SK-N-SH (cell line): Measurements from ENCODE around the gene IL11. TPM values are rescaled to one million over a fixed set of nuclear protein-coding genes. Genes with fewer than 3 reads are reported as not detected.

ENCODE experiments used
- CTCF ChIA-PET: fragments of 300-600, 350-600 bp; formaldehyde crosslinking; extraction: SDS; loops from one replicate; lab custom pipeline; 2021; lab: Yijun Ruan, JAX
- POLR2A ChIA-PET: fragments of 350-600 bp; sonication (Branson Sonifier 250); formaldehyde crosslinking; extraction: SDS; loops from one replicate; lab custom pipeline; 2020; ENCODE audit warnings: antibody characterized with exemption, inconsistent platforms; lab: Yijun Ruan, JAX
- DNase-seq: peaks from one replicate; pipeline ENCODE4 v3.0.0; 2012
- H2AFZ ChIP-seq: fragments of 200-600 bp; sonication (generic); 2 replicates; pipeline ENCODE4 v1.8.1; 2016; ENCODE audit warnings: antibody characterized with exemption, mild to moderate bottlenecking, low read depth
- H3F3A ChIP-seq: fragments of 200-600 bp; sonication (generic); replicated peaks from 2 replicates; pipeline ENCODE3; 2016; ENCODE audit warnings: antibody characterized with exemption, mild to moderate bottlenecking; ENCODE audit not compliant: insufficient read depth
- H3K27ac ChIP-seq, 2 experiments: fragments of 200-500 bp in 1 of 2; fragments of 200-600 bp in 1 of 2; sonication (Bioruptor generic) in 1 of 2; sonication (generic), shearing (Covaris generic) in 1 of 2; 2 replicates each; pipeline versions ENCODE4 v1.5.1 to v1.6.1; 2014 to 2016; ENCODE audit warnings: low read depth in 2 of 2, inconsistent platforms in 1 of 2, low read length in 1 of 2, mild to moderate bottlenecking in 1 of 2, mixed read lengths in 1 of 2
- H3K27me3 ChIP-seq: fragments of 200-600 bp; sonication (generic), shearing (Covaris generic); 2 replicates; pipeline ENCODE4 v1.6.1; 2016; ENCODE audit warnings: mixed run types; ENCODE audit not compliant: insufficient read depth
- H3K36me3 ChIP-seq, 2 experiments: fragments of 200-500 bp in 1 of 2; fragments of 200-600 bp in 1 of 2; sonication (Bioruptor generic) in 1 of 2; sonication (generic) in 1 of 2; replicated peaks in 1 of 2; 2 replicates each; pipeline versions ENCODE3 to v1.5.1; 2014 to 2016; ENCODE audit warnings: low read length in 1 of 2, mild to moderate bottlenecking in 1 of 2; ENCODE audit not compliant: insufficient read depth in 2 of 2, control insufficient read depth in 1 of 2
- H3K4me1 ChIP-seq, 2 experiments: fragments of 200-500 bp in 1 of 2; fragments of 200-600 bp in 1 of 2; sonication (Bioruptor generic) in 1 of 2; sonication (generic), shearing (Covaris generic) in 1 of 2; 2 replicates each; pipeline versions ENCODE4 v1.5.1 to v1.6.1; 2014 to 2016; ENCODE audit warnings: low read depth in 1 of 2, low read length in 1 of 2, mixed run types in 1 of 2; ENCODE audit not compliant: insufficient read depth in 2 of 2, control insufficient read depth in 1 of 2
- H3K4me2 ChIP-seq: fragments of 200-600 bp; sonication (generic), shearing (Covaris generic); 2 replicates; pipeline ENCODE4 v1.6.1; 2017; ENCODE audit warnings: mixed run types
- H3K4me3 ChIP-seq, 2 experiments: fragments of 200-500 bp in 1 of 2; fragments of 200-600 bp in 1 of 2; sonication (Bioruptor generic) in 1 of 2; sonication (generic), shearing (Covaris generic) in 1 of 2; 2 replicates each; pipeline versions ENCODE4 v1.5.1 to v1.8.1; 2014 to 2016; ENCODE audit warnings: low read depth in 2 of 2, inconsistent platforms in 1 of 2, low read length in 1 of 2, mild to moderate bottlenecking in 1 of 2, mixed read lengths in 1 of 2, moderate library complexity in 1 of 2
- H3K79me2 ChIP-seq: fragments of 200-600 bp; sonication (generic); 2 replicates; pipeline ENCODE4 v1.8.1; 2017; ENCODE audit warnings: mild to moderate bottlenecking; ENCODE audit not compliant: insufficient read depth
- H3K9ac ChIP-seq: fragments of 200-600 bp; sonication (generic); 2 replicates; pipeline ENCODE4 v1.6.1; 2017; ENCODE audit warnings: mixed run types
- H3K9me2 ChIP-seq: fragments of 200-600 bp; sonication (generic); 2 replicates; pipeline ENCODE4 v1.6.1; 2017; ENCODE audit warnings: mixed run types
- H3K9me3 ChIP-seq: fragments of 200-600 bp; sonication (generic); 2 replicates; pipeline ENCODE4 v1.6.1; 2017; ENCODE audit warnings: mixed run types, mild to moderate bottlenecking, moderate library complexity
- H4K20me1 ChIP-seq: fragments of 200-600 bp; sonication (generic); 2 replicates; pipeline ENCODE4 v1.6.1; 2017; ENCODE audit warnings: mild to moderate bottlenecking, mixed run types; ENCODE audit not compliant: insufficient read depth
- CHD2 ChIP-seq: fragments of 150-350 bp; IDR thresholded peaks from 2 replicates; pipeline ENCODE4 v1.6.1; 2018; ENCODE audit warnings: low read length; ENCODE audit not compliant: partially characterized antibody
- EP300 ChIP-seq, 2 experiments: IDR thresholded peaks; 2 replicates each; pipeline versions ENCODE4 v1.4.0 to v1.6.1; 2012; ENCODE audit warnings: borderline replicate concordance in 1 of 2, low read depth in 1 of 2, low read length in 1 of 2
- EZH2phosphoT487 ChIP-seq: fragments of 200-600 bp; sonication (generic); IDR thresholded peaks from 2 replicates; pipeline ENCODE4 v1.6.1; 2017; ENCODE audit warnings: low read depth, mixed run types, mild to moderate bottlenecking, antibody characterized with exemption, moderate library complexity, borderline replicate concordance
- GABPA ChIP-seq: IDR thresholded peaks from 2 replicates; pipeline ENCODE4 v1.4.0; 2012; ENCODE audit warnings: low read depth, mild to moderate bottlenecking
- JUND ChIP-seq: IDR thresholded peaks from 2 replicates; pipeline ENCODE4 v1.4.0; 2012
- NFIC ChIP-seq: IDR thresholded peaks from 2 replicates; pipeline ENCODE4 v1.4.0; 2012; ENCODE audit warnings: borderline replicate concordance
- RCOR1 ChIP-seq: fragments of 150-350 bp; IDR thresholded peaks from 2 replicates; pipeline ENCODE4 v1.6.1; 2017; ENCODE audit warnings: antibody characterized with exemption, low read length
- SIN3A ChIP-seq: IDR thresholded peaks from 2 replicates; pipeline ENCODE4 v1.6.1; 2012; ENCODE audit warnings: low read depth, mild to moderate bottlenecking, low read length, moderate library complexity, borderline replicate concordance
- YY1 ChIP-seq: IDR thresholded peaks from 2 replicates; pipeline ENCODE4 v1.4.0; 2012; ENCODE audit warnings: low read depth, mild to moderate bottlenecking
- WGBS: methylation state at CpG from one replicate; pipeline ENCODE4 v1.1.6; 2017; ENCODE audit warnings: low lambda C conversion rate; 5-methylcytosine and 5-hydroxymethylcytosine counted together
- polyA plus RNA-seq, 3 experiments: library from polyadenylated mRNA; depleted of rRNA; stranded (reverse); fragments of >200 nt; gene quantifications; 2 replicates each; pipeline ENCODE4 v1.2.3, GENCODE V29; 2012
- TF ChIP-seq, protein P1 (sequence below): fragments of 150-350 bp; IDR thresholded peaks from 2 replicates; pipeline ENCODE4 v1.6.1; 2016; ENCODE audit warnings: mild to moderate bottlenecking, low read depth, low read length
- TF ChIP-seq, protein P2 (sequence below): IDR thresholded peaks from 2 replicates; pipeline ENCODE4 v1.4.0; 2012; ENCODE audit warnings: low read depth, borderline replicate concordance
- TF ChIP-seq, protein P3 (sequence below): IDR thresholded peaks from 2 replicates; pipeline ENCODE4 v1.4.0; 2012; ENCODE audit warnings: low read depth, borderline replicate concordance

IL11 gene
- polyA plus RNA-seq, 1 of the 3 experiments (the other 2 are of a cell fraction) = 13.2 TPM

DNA sequence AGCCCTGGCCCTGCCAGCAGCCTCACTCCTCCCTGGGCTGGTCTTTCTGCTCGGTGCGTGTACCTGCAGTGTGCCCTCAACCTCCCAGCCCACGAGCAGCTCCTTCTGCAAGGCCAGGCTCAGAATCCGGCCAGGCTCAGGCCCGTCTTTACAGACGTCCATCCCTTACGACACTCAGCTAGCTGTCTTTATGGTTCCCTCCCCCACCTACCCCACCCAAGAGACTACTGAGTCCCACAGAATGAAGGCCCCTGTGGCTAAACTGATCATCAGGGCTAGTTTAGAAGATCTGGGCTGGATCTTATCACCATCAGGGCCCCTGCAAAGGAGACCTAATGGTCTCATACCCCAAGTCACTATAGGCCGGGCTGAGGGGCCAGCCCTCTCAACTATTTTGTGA is 55.9 kb downstream of the IL11 start:
- Histone ChIP-seq H3K4me3 (no peak overlapping the region), H3K79me2 (no peaks in the 10 kb centered on the region), H3K9me3 (no peaks in the 10 kb centered on the region), H3K9ac (no peak overlapping the region), H3F3A (no peaks in the 10 kb centered on the region), H3K9me2 (no peaks in the 10 kb centered on the region)
- CTCF ChIA-PET = interaction anchor here (7.7 kb wide), 1 partner anchor 12 kb away, joined by 46 read pairs; no protein-coding TSS in a partner anchor
- TF ChIP-seq EZH2phosphoT487 (no peak), SIN3A (no peak), GABPA (no peak), RCOR1 (no peak), NFIC (no peak), CHD2 (no peak), EP300 (IDR thresholded peaks at IDR 0.05; ENCODE audit: borderline replicate concordance in 1 of 2, low read depth in 1 of 2, low read length in 1 of 2) (no peak), JUND (no peak), YY1 (no peak)
- TF ChIP-seq, protein P1, sequence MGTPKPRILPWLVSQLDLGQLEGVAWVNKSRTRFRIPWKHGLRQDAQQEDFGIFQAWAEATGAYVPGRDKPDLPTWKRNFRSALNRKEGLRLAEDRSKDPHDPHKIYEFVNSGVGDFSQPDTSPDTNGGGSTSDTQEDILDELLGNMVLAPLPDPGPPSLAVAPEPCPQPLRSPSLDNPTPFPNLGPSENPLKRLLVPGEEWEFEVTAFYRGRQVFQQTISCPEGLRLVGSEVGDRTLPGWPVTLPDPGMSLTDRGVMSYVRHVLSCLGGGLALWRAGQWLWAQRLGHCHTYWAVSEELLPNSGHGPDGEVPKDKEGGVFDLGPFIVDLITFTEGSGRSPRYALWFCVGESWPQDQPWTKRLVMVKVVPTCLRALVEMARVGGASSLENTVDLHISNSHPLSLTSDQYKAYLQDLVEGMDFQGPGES = no peak
- TF ChIP-seq, protein P2, sequence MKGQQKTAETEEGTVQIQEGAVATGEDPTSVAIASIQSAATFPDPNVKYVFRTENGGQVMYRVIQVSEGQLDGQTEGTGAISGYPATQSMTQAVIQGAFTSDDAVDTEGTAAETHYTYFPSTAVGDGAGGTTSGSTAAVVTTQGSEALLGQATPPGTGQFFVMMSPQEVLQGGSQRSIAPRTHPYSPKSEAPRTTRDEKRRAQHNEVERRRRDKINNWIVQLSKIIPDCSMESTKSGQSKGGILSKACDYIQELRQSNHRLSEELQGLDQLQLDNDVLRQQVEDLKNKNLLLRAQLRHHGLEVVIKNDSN = no peak
- TF ChIP-seq, protein P3, sequence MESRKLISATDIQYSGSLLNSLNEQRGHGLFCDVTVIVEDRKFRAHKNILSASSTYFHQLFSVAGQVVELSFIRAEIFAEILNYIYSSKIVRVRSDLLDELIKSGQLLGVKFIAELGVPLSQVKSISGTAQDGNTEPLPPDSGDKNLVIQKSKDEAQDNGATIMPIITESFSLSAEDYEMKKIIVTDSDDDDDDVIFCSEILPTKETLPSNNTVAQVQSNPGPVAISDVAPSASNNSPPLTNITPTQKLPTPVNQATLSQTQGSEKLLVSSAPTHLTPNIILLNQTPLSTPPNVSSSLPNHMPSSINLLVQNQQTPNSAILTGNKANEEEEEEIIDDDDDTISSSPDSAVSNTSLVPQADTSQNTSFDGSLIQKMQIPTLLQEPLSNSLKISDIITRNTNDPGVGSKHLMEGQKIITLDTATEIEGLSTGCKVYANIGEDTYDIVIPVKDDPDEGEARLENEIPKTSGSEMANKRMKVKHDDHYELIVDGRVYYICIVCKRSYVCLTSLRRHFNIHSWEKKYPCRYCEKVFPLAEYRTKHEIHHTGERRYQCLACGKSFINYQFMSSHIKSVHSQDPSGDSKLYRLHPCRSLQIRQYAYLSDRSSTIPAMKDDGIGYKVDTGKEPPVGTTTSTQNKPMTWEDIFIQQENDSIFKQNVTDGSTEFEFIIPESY = no peak
- TF ChIP-seq, all 33 proteins: peak for 0
- WGBS = 86% methylated on average over 8 of the region's 8 CpGs
- no peaks in the 10 kb centered on the region for H3K4me1 ChIP-seq
- no peaks in the 10 kb centered on the region for H4K20me1 ChIP-seq
- no peak overlapping the region for H3K4me2 ChIP-seq
- peaks cover 1 to 4% of the 10 kb centered on the region in 2 experiments for H3K36me3 ChIP-seq
- DNase-seq = peak; percentile 19
- no peak overlapping the region for H3K27ac ChIP-seq
- H2AFZ ChIP-seq = no peak overlapping the region
- H3K27me3 ChIP-seq = no peaks in the 10 kb centered on the region
- POLR2A ChIA-PET = no interaction called here

Other genes with a start within 250 kb of the IL11 start
- gene TNNT1, start 221.3 kb downstream of the IL11 start, polyA plus RNA-seq (2012; rRNA removed) = 27.1 and 39.5 TPM in 2 replicates
- gene TNNI3, start 212.7 kb downstream of the IL11 start, polyA plus RNA-seq (2012; rRNA removed) = 9.1 and 11.4 TPM in 2 replicates
- 2.4 and 2.5 TPM in 2 replicates for gene DNAAF3, start 203.8 kb downstream of the IL11 start, polyA plus RNA-seq (2012; rRNA removed)
- gene SYT5, start 190.2 kb downstream of the IL11 start, polyA plus RNA-seq (2012; rRNA removed) = 0.21 and 0.39 TPM in 2 replicates
- gene PTPRH, start 161.0 kb downstream of the IL11 start, polyA plus RNA-seq (2012; rRNA removed) = 0.86 and 1.1 TPM in 2 replicates
- gene TMEM86B, start 141.7 kb downstream of the IL11 start, polyA plus RNA-seq (2012; rRNA removed) = 2.0 and 3.0 TPM in 2 replicates
- 44.9 and 47.8 TPM in 2 replicates for gene PPP6R1, start 111.4 kb downstream of the IL11 start, polyA plus RNA-seq (2012; rRNA removed)
- gene HSPBP1, start 90.4 kb downstream of the IL11 start, polyA plus RNA-seq (2012; rRNA removed) = 51.7 and 55.4 TPM in 2 replicates
- 32.2 and 49.7 TPM in 2 replicates for gene BRSK1, start 86.5 kb downstream of the IL11 start, polyA plus RNA-seq (2012; rRNA removed)
- not detected in 2 replicates for gene TMEM150B, start 45.1 kb downstream of the IL11 start, polyA plus RNA-seq (2012; rRNA removed)
- gene KMT5C, start 30.6 kb downstream of the IL11 start, polyA plus RNA-seq (2012; rRNA removed) = 14.0 and 14.4 TPM in 2 replicates
- 0.58 and 0.74 TPM in 2 replicates for gene COX6B2, start 15.7 kb downstream of the IL11 start, polyA plus RNA-seq (2012; rRNA removed)
- not detected in 2 replicates for gene GARIN5B, start 7.2 kb downstream of the IL11 start, polyA plus RNA-seq (2012; rRNA removed)
- 0.77 and 0.91 TPM in 2 replicates for gene TMEM190, start 6.4 kb upstream of the IL11 start, polyA plus RNA-seq (2012; rRNA removed)
- 0.08 and 0.12 TPM in 2 replicates for gene TMEM238, start 13.8 kb upstream of the IL11 start, polyA plus RNA-seq (2012; rRNA removed)
- gene RPL28, start 15.5 kb upstream of the IL11 start, polyA plus RNA-seq (2012; rRNA removed) = 2,297 and 2,368 TPM in 2 replicates
- gene UBE2S, start 37.3 kb upstream of the IL11 start, polyA plus RNA-seq (2012; rRNA removed) = 84.7 and 133 TPM in 2 replicates
- gene SHISA7, start 72.8 kb upstream of the IL11 start, polyA plus RNA-seq (2012; rRNA removed) = 0.02 TPM in 1 of 2 replicates, not detected in the other
- gene ISOC2, start 91.2 kb upstream of the IL11 start, polyA plus RNA-seq (2012; rRNA removed) = 60.9 and 65.4 TPM in 2 replicates
- not detected in 2 replicates for gene C19orf85, start 94.3 kb upstream of the IL11 start, polyA plus RNA-seq (2012; rRNA removed)
- gene ZNF628, start 106.2 kb upstream of the IL11 start, polyA plus RNA-seq (2012; rRNA removed) = 0.73 and 1.6 TPM in 2 replicates
- gene NAT14, start 114.7 kb upstream of the IL11 start, polyA plus RNA-seq (2012; rRNA removed) = 84.4 and 89.9 TPM in 2 replicates
- gene SSC5D, start 118.0 kb upstream of the IL11 start, polyA plus RNA-seq (2012; rRNA removed) = 2.6 and 4.9 TPM in 2 replicates
- 0.20 and 0.28 TPM in 2 replicates for gene SBK2, start 166.7 kb upstream of the IL11 start, polyA plus RNA-seq (2012; rRNA removed)
- 0.03 and 0.05 TPM in 2 replicates for gene SBK3, start 175.1 kb upstream of the IL11 start, polyA plus RNA-seq (2012; rRNA removed)
- 3.5 and 5.9 TPM in 2 replicates for gene ZNF579, start 210.4 kb upstream of the IL11 start, polyA plus RNA-seq (2012; rRNA removed)
- gene FIZ1, start 229.1 kb upstream of the IL11 start, polyA plus RNA-seq (2012; rRNA removed) = 5.2 and 5.7 TPM in 2 replicates
- gene ZNF524, start 229.8 kb upstream of the IL11 start, polyA plus RNA-seq (2012; rRNA removed) = 7.2 and 7.3 TPM in 2 replicates
- gene ZNF865, start 235.2 kb upstream of the IL11 start, polyA plus RNA-seq (2012; rRNA removed) = 3.4 and 5.0 TPM in 2 replicates